HG03039 (cell line): ENCODE results near the gene CYFIP2.

Experiments
- ATAC-seq: cut with Tn5 transposase; IDR thresholded peaks from one replicate; pipeline ENCODE4 v1.9.1; 2021; ENCODE audit warnings: mild to moderate bottlenecking, moderate library complexity; ENCODE audit not compliant: unreplicated experiment

The CYFIP2 gene

DNA sequence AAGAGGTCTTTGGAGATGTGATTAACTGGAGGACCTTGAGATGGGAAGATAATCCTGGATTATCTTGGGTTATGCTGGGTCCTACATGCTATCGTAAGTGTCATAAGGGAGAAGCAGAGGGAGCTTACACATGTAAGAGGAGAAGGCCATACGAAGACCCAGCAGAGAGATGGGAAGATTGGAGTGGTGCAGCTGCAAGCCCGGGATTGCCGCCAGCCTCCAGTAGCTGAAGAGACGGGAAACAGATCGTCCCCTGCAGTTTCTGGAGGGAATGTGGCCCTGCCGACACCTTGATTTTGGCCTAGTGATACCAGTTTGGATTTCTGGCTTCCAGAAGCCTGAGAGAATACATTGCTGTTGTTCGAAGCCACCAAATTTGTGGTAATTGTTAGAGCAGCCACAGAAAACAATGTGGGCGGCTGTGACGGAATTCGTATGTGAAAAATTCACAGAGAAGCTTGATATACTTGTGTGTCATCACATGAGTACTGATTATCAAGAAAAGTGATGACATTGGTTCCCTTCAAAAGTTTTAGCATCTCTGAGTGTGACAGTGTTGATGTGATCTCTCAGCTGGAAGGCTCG, 86.9 kb downstream of the CYFIP2 start:
- no peak for ATAC-seq

DNA sequence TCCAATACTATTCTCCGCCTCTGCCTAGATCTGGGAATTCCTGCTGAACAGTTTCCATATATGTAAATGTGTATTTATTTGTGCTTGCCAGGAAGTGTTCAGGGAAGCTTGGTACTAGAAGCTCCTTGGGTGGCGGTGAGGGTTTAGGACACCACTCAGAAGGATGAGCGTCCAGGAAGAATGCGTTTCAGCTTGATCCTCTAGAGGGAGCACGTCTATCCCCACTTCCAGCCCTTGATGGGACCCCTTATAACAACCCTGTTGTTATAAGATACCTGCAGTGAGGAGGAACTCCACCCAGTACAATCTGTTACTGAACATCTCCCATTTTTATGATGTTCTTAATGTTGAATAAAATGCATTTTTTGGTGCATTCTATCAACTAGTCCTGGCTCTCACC, 88.9 kb downstream of the CYFIP2 start:
- no peak for ATAC-seq

GRCh38 chr5:157356576-157356975, 90.7 kb downstream of the CYFIP2 start:
- ATAC-seq = no peak

DNA sequence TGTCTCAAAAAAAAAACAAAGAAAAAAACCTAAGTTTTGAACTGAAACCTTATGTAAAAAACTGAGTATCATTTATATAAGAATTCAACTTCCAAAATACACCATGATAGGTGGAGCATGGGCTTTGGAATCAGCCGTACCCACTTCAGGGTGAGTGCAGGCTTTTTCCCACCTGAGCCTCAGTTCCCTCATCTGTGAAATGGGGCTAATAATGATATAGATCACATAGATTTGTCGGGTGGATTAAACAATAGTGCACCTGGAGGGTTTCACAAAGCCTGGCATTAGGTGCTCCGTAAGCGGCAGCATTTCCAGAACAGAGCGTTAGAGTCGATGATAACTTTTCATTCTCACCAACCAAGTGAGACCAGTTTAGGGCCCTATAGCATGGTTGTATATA, 91.9 kb downstream of the CYFIP2 start:
- ATAC-seq = no peak

GRCh38 chr5:157358871-157359270, 92.9 kb downstream of the CYFIP2 start:
- ATAC-seq = no peak

- ATAC-seq = no peak
Observed at GRCh38 chr5:157359356-157360055, 93.6 kb downstream of the CYFIP2 start.

- no peak for ATAC-seq
Observed at GRCh38 chr5:157362012-157362411, 96.1 kb downstream of the CYFIP2 start.

- no peak for ATAC-seq
Observed at GRCh38 chr5:157362502-157362901, 96.6 kb downstream of the CYFIP2 start.

DNA sequence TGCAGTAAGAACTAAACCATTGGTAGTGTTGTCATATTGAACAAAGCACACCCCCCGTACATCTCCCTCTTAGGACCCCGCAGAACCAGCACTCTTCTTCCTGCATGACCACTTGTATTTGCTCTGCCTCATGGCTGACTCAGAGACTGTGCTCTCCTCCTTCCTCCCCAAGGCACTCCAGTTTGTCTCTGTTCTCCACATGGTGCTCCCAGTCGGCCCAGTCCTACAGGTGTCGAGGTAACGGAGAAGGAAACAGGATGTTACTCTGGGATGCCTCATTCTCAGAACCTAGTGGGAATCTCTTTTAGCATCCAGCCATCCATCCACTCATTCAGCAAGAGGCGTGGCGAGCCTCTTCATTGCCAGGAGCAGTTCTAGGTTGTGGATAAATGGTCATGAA, 97.1 kb downstream of the CYFIP2 start:
- no peak for ATAC-seq

DNA sequence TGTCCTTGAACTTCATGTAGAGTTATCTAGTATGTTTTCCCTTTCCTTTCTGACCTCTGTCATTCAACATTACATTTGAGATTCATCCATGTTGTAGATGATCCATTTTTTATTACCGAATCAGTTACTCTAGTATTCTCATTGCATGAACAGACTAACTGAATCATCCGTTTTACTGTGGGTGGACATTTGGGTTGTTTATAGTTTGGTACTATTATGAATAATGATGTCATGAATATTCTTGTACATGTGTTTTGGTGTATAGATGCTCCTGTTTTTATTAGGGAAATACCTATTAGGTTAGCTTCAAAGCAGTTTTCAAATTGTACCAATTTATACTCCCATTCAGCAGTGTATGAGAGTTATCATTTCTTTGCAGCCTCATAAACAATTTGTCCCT, 99.8 kb downstream of the CYFIP2 start:
- ATAC-seq = no peak

DNA sequence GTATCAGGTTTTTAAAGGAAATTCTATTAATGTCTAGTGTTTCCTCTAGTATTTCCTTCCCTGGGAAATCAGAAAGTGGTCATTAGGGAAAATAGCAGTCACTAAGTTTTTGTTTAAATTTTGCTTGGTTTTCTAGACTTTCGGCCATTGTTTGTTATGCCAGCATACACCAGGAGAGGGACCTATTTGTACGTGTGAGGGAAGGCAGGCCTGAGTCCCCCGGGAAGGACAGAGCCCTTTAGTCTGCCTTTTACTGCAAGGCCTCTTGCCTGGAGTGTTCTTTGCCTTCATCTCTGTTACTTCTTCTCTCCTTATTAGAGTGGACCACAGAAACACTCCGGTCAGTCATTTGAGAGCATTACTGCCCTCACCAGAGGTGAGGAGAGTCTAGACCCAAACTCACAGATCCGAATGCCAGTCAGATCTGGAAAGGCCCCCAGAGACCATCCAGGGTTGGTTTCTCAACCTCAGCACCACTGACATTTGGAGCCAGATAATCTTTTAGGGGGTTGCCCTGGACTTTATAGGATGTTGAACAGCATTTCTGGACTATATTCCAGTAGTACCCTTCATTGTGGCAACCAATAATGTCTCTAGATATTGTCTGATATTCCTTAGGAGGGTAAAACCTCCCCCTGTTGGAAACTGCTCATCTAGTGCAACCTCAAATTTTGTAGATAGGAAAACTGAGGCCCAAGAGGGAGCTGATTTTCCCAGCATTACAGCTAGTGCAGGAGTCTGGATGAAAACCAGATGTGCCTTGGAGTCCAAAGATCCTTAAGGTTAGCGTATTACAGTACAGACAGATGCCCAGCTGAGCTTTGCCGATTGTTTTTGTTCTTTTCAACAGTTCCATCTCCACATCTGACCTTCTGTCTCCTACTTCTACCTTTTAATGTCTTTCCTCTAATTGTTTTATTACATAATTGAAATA, 101.1 kb downstream of the CYFIP2 start:
- no peak for ATAC-seq

DNA sequence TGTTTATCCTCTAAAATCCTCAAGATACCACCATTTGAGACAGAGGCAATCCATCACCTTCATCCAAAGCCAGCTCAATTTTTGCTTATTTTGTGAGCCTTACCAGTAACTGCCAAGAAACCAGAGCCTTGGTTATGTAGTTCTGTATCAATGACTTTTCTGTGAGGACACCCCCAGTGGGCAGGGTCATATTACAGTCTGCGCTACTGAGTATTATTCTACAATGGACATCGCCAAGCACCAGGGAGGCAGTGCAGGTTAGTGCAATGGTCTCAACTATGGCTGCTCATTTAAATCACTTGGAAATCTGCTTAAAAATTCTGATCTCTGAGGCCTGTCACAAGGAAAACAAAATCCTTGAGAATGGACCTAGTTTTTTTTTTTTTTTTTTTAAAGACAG, 103.6 kb downstream of the CYFIP2 start:
- no peak for ATAC-seq

GRCh38 chr5:157370967-157371366, 105.0 kb downstream of the CYFIP2 start:
- no peak for ATAC-seq

GRCh38 chr5:157371655-157372471, 105.9 kb downstream of the CYFIP2 start:
- ATAC-seq = no peak

GRCh38 chr5:157372472-157372822, 106.5 kb downstream of the CYFIP2 start:
- ATAC-seq = no peak

DNA sequence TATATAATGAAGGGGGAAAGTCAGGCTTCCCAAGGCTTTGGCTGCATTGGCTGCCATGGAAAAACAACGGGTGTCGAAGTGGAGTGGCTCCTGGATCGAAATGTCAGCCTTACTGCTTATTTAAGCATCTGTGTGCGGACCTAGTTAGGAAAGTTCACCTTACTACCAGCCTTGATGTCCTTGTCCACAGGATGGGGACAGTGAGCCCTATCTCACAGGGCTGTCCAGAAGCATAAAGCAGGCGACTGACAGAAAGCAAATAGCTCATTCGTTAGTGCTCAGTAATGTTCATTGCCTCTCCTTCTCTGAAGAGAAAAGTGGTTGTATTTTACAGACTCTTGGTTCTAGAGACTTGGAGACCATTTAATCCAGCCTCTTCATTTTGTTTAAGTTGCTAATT, 112.6 kb downstream of the CYFIP2 start:
- no peak for ATAC-seq

GRCh38 chr5:157379983-157380382, 114.1 kb downstream of the CYFIP2 start:
- ATAC-seq = no peak

- ATAC-seq = no peak
Observed at GRCh38 chr5:157381746-157382145, 115.8 kb downstream of the CYFIP2 start.

GRCh38 chr5:157382996-157383800, 117.3 kb downstream of the CYFIP2 start:
- ATAC-seq = no peak
